Heart right ventricle (tissue), 16 donors: ENCODE data around the gene KCNS1. TPM values are rescaled to one million over a fixed set of nuclear protein-coding genes. Genes with fewer than 3 reads are reported as not detected.

Source experiments
- ATAC-seq, 8 donors: fragments of 200-7000 bp; cut with Tn5 transposase; one replicate each; pipeline ENCODE4 v1.9.1; 2020; ENCODE audit warnings: mild to moderate bottlenecking in 8 of 8, moderate library complexity in 8 of 8, moderate number of reproducible peaks in 1 of 8
- DNase-seq, 2 donors: peaks; one replicate each; pipeline ENCODE4 v3.0.0-alpha.2; 2020
- H3K27ac ChIP-seq, 10 donors: fragments of 200-600 bp; sonication (generic) in 2 of 10; one replicate each; pipeline versions ENCODE4 v1.5.0 to v1.8.0; 2020 to 2022; ENCODE audit warnings: mild to moderate bottlenecking in 3 of 10
- H3K27me3 ChIP-seq, 7 donors: fragments of 200-600 bp; one replicate each; pipeline ENCODE4 v1.8.0; 2021 to 2022; ENCODE audit warnings: mild to moderate bottlenecking in 2 of 7
- H3K36me3 ChIP-seq, 9 donors: fragments of 200-600 bp; sonication (generic) in 1 of 9; one replicate each; pipeline versions ENCODE4 v1.5.0 to v1.8.0; 2020 to 2022; ENCODE audit warnings: mild to moderate bottlenecking in 2 of 9
- H3K4me1 ChIP-seq, 9 donors: fragments of 200-600 bp; sonication (generic) in 1 of 9; one replicate each; pipeline versions ENCODE4 v1.5.0 to v1.8.0; 2020 to 2022; ENCODE audit warnings: mild to moderate bottlenecking in 4 of 9
- H3K4me3 ChIP-seq, 10 donors: fragments of 200-600 bp; sonication (generic) in 2 of 10; one replicate each; pipeline versions ENCODE4 v1.5.0 to v1.8.0; 2020 to 2022; ENCODE audit warnings: mild to moderate bottlenecking in 7 of 10, moderate library complexity in 2 of 10
- H3K9me3 ChIP-seq, 11 donors: fragments of 200-600 bp in 10 of 11; sonication (generic) in 2 of 11; one replicate each; pipeline versions ENCODE4 v1.5.0 to v1.8.0; 2013 to 2022; ENCODE audit warnings: mild to moderate bottlenecking in 2 of 11, control low read depth in 1 of 11, moderate library complexity in 1 of 11
- WGBS, 2 donors: extraction: QIAGEN DNeasy Blood & Tissue Kit; methylation state at CpG; one replicate each; pipeline ENCODE4 v1.1.7; 2013; ENCODE audit warnings: inconsistent platforms in 1 of 2; 5-methylcytosine and 5-hydroxymethylcytosine counted together
- intact Hi-C, 10 donors: fragments of 100-400 bp; cut with DNase I; formaldehyde crosslinking; loops; one replicate each; pipeline versions ENCODE4 v1.11.1 to v1.14.2; 2022
- polyA plus RNA-seq, 2 donors: library from polyadenylated mRNA; stranded (reverse); fragments of 200-250 nt; gene quantifications; one replicate each; pipeline ENCODE4 v1.2.3, GENCODE V29; 2013
- total RNA-seq, 10 donors: library from RNA; stranded (reverse); fragmentation: NEBNext Ultra II Directional in 3 of 10; extraction: Animal tissue kit (Norgen Biotek cat#: 25700) in 3 of 10; gene quantifications; one replicate each; pipeline versions ENCODE4 v1.2.1 to v1.2.4, GENCODE V29; 2021 to 2023
- TF ChIP-seq, protein P1 (sequence below), 9 donors: fragments of 200-600 bp; sonication (generic) in 2 of 9; IDR thresholded peaks; one replicate each; pipeline versions ENCODE4 v1.5.0 to v1.8.0; 2021 to 2022; ENCODE audit warnings: antibody characterized with exemption in 9 of 9, mild to moderate bottlenecking in 5 of 9, moderate library complexity in 1 of 9
- donor health status: Arrhythmogenic right ventricular cardiomyopathy.
- donor health status: ischemic (EF 13 %, LVEDD 7.1; RV severe dilation, severe dysfunction).
- donor health status: healthy with polysubstance abuse.
- donor health status: DM: no; HTN: yes; CAD: no.
- donor health status: DM: no; HTN: no; CAD: no.
- donor health status: ischemic (EF 25% LVEDD 6.9; RV normal size, moderate dysfunction).
- donor health status: ischemic (EF 25% LVEDD 5.7; RV mildly dilated, moderate dysfunction).
- donor health status: healthy.
- donor health status: DM: yes; HTN: yes; CAD: no.
- donor health status: Ischemic cardiomyopathy.
- donor health status: ischemic (EF 35%, LVEDD 5.7; RV mildly dilated, moderate dysfunction).
- donor health status: nonischemic (EF 11% LVEDD 7.7; RV severe dilation, severe dysfunction).
- donor health status: DM: yes; HTN: yes; CAD: no.
- donor health status: PGD.
- donor health status: ischemic (EF 29% LVEDD 5.4; RV normal size, mild dysfunction).
- donor health status: nonischemic (EF 23%, LVEDD 6.1; RV moderate dilation, normal function).

The KCNS1 gene
- total and polyA plus RNA-seq, 12 donors: 0.04 to 0.09 TPM; not detected in 10

DNA sequence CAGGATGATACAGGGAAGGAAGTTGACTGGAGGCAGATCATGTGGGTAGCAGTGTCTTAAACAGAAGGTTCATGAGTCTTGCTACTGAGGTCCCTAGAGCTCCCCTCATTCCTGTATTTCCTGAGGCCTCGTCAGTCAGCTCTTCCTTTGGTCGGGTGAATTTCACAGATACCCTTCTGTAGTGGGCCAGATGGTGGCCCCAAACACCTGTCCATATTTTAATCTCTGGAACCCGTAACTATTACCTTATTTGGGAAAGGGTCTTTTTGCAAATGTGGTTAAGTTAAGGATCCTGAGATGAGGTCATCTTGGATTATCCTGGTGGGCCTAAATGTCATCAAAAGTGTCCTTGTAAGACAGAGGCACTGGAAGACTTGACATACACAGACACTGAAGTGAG is 9.6 kb downstream of the KCNS1 start:
- WGBS, 2 donors: 81 to 85% methylated on average over 3 of the region's 3 CpGs
- no peak for ATAC-seq
- TF ChIP-seq, protein P1, sequence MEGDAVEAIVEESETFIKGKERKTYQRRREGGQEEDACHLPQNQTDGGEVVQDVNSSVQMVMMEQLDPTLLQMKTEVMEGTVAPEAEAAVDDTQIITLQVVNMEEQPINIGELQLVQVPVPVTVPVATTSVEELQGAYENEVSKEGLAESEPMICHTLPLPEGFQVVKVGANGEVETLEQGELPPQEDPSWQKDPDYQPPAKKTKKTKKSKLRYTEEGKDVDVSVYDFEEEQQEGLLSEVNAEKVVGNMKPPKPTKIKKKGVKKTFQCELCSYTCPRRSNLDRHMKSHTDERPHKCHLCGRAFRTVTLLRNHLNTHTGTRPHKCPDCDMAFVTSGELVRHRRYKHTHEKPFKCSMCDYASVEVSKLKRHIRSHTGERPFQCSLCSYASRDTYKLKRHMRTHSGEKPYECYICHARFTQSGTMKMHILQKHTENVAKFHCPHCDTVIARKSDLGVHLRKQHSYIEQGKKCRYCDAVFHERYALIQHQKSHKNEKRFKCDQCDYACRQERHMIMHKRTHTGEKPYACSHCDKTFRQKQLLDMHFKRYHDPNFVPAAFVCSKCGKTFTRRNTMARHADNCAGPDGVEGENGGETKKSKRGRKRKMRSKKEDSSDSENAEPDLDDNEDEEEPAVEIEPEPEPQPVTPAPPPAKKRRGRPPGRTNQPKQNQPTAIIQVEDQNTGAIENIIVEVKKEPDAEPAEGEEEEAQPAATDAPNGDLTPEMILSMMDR (IDR thresholded peaks at IDR 0.05): no peak
- intact Hi-C loops: loop anchor here in 4 of 10 donors (5.0 to 10.0 kb wide), 3 partner anchors 44 to 79 kb away; no protein-coding TSS in a partner anchor
- Histone ChIP-seq H3K4me1 (no peaks in the 10 kb centered on the region), H3K9me3 (no peaks in the 10 kb centered on the region), H3K27me3 (peaks cover 0 to 14% (median 5%) of the 10 kb centered on the region in 7 donors), H3K4me3 (no peak overlapping the region), H3K36me3 (peaks cover 0 to 5% (median 0%) of the 10 kb centered on the region in 9 donors), H3K27ac (no peak overlapping the region)
- DNase-seq: no peak

DNA sequence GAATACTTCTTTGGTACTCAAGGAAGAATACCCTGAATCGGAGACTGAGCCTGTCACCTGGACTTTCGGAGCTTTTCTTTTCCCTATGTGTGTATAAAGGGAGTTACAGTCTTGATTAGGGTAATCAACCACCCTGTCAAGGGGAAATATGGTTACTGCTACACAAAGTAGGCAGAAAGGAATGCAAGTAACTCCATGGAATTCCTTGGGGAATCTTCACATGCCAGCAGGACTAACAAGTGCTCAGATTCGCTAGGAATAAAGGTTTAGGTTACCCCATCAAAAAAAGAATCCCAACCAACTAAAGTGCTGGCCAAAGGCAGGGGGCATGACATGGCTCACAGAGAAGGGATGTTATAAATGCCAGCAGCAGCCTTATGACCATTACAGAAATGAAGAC is 10.4 kb downstream of the KCNS1 start:
- TF ChIP-seq, protein P1 (IDR thresholded peaks at IDR 0.05): no peak
- DNase-seq: no peak
- Histone ChIP-seq H3K4me3 (no peak overlapping the region), H3K9me3 (no peaks in the 10 kb centered on the region), H3K36me3 (peaks cover 0 to 5% (median 0%) of the 10 kb centered on the region in 9 donors), H3K27me3 (peaks cover 0 to 6% (median 0%) of the 10 kb centered on the region in 7 donors), H3K27ac (no peak overlapping the region), H3K4me1 (no peaks in the 10 kb centered on the region)
- 89 to 94% methylated on average over 3 of the region's 3 CpGs for WGBS, 2 donors
- intact Hi-C loops: loop anchor here in 4 of 10 donors (5.0 to 10.0 kb wide), 3 partner anchors 43 to 78 kb away; no protein-coding TSS in a partner anchor
- no peak for ATAC-seq

DNA sequence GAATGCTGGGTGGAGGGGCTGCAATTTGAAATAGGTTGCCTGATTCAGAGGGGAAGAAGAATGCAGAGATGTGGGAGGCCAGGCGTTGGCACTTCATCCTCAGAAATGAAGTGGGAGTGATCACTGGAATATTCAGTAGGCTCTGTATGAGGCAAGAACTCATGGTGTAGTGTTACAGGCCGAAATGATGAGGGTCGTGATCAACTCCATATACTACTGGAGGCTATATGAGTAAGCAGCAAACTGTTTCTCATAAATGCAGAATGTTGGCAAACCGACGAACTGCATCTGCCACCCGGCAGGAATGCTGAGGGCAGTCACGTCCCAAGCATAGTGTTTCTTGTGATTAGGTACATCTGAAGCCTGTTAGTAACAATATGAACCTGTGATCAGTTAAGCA is 12.7 kb downstream of the KCNS1 start:
- peaks cover 0 to 1% (median 0%) of the 10 kb centered on the region in 11 donors for H3K9me3 ChIP-seq
- ATAC-seq (no peak), DNase-seq (no peak)
- no peak overlapping the region for H3K4me3 ChIP-seq
- H3K4me1 ChIP-seq: no peaks in the 10 kb centered on the region
- H3K27ac ChIP-seq: no peak overlapping the region
- H3K27me3 ChIP-seq: no peaks in the 10 kb centered on the region
- intact Hi-C loops: no loop called here
- peaks cover 0 to 5% (median 0%) of the 10 kb centered on the region in 9 donors for H3K36me3 ChIP-seq
- 80 to 81% methylated on average over 7 of the region's 7 CpGs for WGBS, 2 donors
- TF ChIP-seq, protein P1 (IDR thresholded peaks at IDR 0.05): no peak

DNA sequence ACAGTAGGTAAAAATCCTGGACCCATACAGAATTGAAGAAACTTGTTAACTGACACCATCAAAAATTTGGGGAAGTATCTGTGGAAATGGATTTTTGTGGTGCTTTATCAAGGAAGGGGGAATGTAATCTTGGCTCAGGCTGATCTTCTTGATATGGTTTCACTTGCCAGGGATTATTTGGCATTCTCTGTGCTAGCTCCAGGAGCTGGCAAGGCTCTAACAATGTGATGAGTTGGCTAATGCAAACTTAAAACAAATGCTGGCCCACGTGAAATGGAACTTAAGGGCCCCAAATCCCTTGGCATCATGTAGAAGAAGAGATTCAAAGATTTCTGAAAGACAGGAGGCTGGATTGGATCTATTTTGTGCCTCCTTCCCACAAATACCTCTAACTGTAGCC is 13.1 kb downstream of the KCNS1 start:
- intact Hi-C loops: no loop called here
- no peak for ATAC-seq
- TF ChIP-seq, protein P1 (IDR thresholded peaks at IDR 0.05): no peak

More for the DNA sequence above, 13.1 kb downstream of the KCNS1 start:
- 73 to 82% methylated on average over 1 of the region's 1 CpG for WGBS, 2 donors
- H3K27ac ChIP-seq: no peak overlapping the region
- H3K36me3 ChIP-seq: peaks cover 0 to 9% (median 0%) of the 10 kb centered on the region in 9 donors
- DNase-seq: no peak
- no peak overlapping the region for H3K4me3 ChIP-seq
- H3K9me3 ChIP-seq: peaks cover 0 to 6% (median 1%) of the 10 kb centered on the region in 11 donors
- no peaks in the 10 kb centered on the region for H3K4me1 ChIP-seq
- no peaks in the 10 kb centered on the region for H3K27me3 ChIP-seq
